GM12875 (cell line): ENCODE data around the gene CDH9.

ENCODE experiments used
- H3K4me3 ChIP-seq: one replicate; pipeline ENCODE4 v1.5.1; 2011; ENCODE audit warnings: low read depth, low read length, control low read depth
- CTCF ChIP-seq: IDR thresholded peaks from 2 replicates; pipeline ENCODE4 v1.5.1; 2011; ENCODE audit warnings: low read depth, mild to moderate bottlenecking, control low read depth, inconsistent platforms, low read length, moderate library complexity, borderline replicate concordance; ENCODE audit not compliant: insufficient read depth

Gene CDH9

GRCh38 chr5:26959290-26959689 lies 79.1 kb downstream of the CDH9 start:
- TF ChIP-seq CTCF: no peak
- no peak overlapping the region for H3K4me3 ChIP-seq

GRCh38 chr5:26955161-26955560 lies 83.2 kb downstream of the CDH9 start:
- no peak overlapping the region for H3K4me3 ChIP-seq
- no peak for TF ChIP-seq CTCF

- H3K4me3 ChIP-seq: no peak overlapping the region
- no peak for TF ChIP-seq CTCF
These were observed 89.5 kb downstream of the CDH9 start for GRCh38 chr5:26948921-26949320.

- H3K4me3 ChIP-seq: no peak overlapping the region
- TF ChIP-seq CTCF: no peak
These were observed 92.5 kb downstream of the CDH9 start for GRCh38 chr5:26945901-26946300.

GRCh38 chr5:26942481-26942880 lies 95.9 kb downstream of the CDH9 start:
- no peak overlapping the region for H3K4me3 ChIP-seq
- no peak for TF ChIP-seq CTCF

- no peak overlapping the region for H3K4me3 ChIP-seq
- TF ChIP-seq CTCF: no peak
These were observed 97.4 kb downstream of the CDH9 start for GRCh38 chr5:26940994-26941393.

GRCh38 chr5:26932238-26932637 lies 106.1 kb downstream of the CDH9 start:
- TF ChIP-seq CTCF: no peak
- no peak overlapping the region for H3K4me3 ChIP-seq
